GM12878 (cell line): ENCODE measurements around the gene KLRF1. TPM values are rescaled to one million over a fixed set of nuclear protein-coding genes. Genes with fewer than 3 reads are reported as not detected.

ENCODE experiments used
- polyA plus RNA-seq, 11 experiments: library from polyadenylated mRNA; depleted of rRNA in 4 of 11; unstranded in 6 of 11; stranded (reverse) in 5 of 11; fragments of >200 nt; fragmentation: Nextera tagmentation in 4 of 11; fragmentation: Illumina TruSeq in 1 of 11; extraction: Ambion mirVana in 4 of 11; extraction: Trizol in 1 of 11; gene quantifications; 1 replicate in 1 of 11; 2 replicates in 10 of 11; pipeline versions ENCODE4 v1.2.1 to v1.2.3, GENCODE V29; 2011 to 2016; ENCODE audit warnings: inconsistent platforms in 2 of 11, missing spikeins in 2 of 11, low read depth in 1 of 11
- total RNA-seq, 4 experiments: library from RNA; depleted of rRNA in 3 of 4; stranded (reverse); fragments of >200 nt in 3 of 4; fragmentation: Illumina TruSeq in 1 of 4; extraction: Trizol in 1 of 4; gene quantifications; 2 replicates each; pipeline versions ENCODE4 v1.2.1 to v1.2.3, GENCODE V29; 2013 to 2021

The KLRF1 gene
- total and polyA plus RNA-seq, 10 of the 15 experiments (the other 5 are each of a cell fraction or from before 2014, with no cell fraction given) = 0.13 to 2.0 (median 0.18) TPM; not detected in 6

Other genes with a start within 250 kb of the KLRF1 start
Only the 7 nearest of the 11 such genes appear.
- 14.9 and 16.1 TPM in 2 replicates for gene CLEC2D, start 157.8 kb upstream of the KLRF1 start, total RNA-seq (2014; rRNA removed)
- 14.4 and 16.2 TPM in 2 replicates for gene CLEC2D, start 157.8 kb upstream of the KLRF1 start, total RNA-seq (2014; rRNA removed; fragmentation: Illumina TruSeq; extraction: Trizol)
- gene CLEC2D, start 157.8 kb upstream of the KLRF1 start, total RNA-seq (2021) = 15.4 and 15.5 TPM in 2 replicates
- 4.6 and 6.2 TPM in 2 replicates for gene CLEC2D, start 157.8 kb upstream of the KLRF1 start, polyA plus RNA-seq (2011; rRNA removed)
- 16.5 and 29.1 TPM in 2 replicates for gene CLEC2D, start 157.8 kb upstream of the KLRF1 start, polyA plus RNA-seq (2014; fragmentation: Illumina TruSeq; extraction: Trizol)
- 10 to 100 TPM; 29.8 TPM for gene CLEC2D, start 157.8 kb upstream of the KLRF1 start, polyA plus RNA-seq (2014; fragmentation: Nextera tagmentation; extraction: Ambion mirVana)
- gene CLEC2D, start 157.8 kb upstream of the KLRF1 start, polyA plus RNA-seq (2014; rRNA removed) = 14.8 and 14.9 TPM in 2 replicates
- 10 to 100 TPM; 25.4 to 27.5 TPM for gene CLEC2D, start 157.8 kb upstream of the KLRF1 start, polyA plus RNA-seq (2016; fragmentation: Nextera tagmentation; extraction: Ambion mirVana)
- 25.0 and 25.9 TPM in 2 replicates for gene CLECL1, start 94.4 kb upstream of the KLRF1 start, total RNA-seq (2014; rRNA removed)
- 43.7 and 44.2 TPM in 2 replicates for gene CLECL1, start 94.4 kb upstream of the KLRF1 start, total RNA-seq (2014; rRNA removed; fragmentation: Illumina TruSeq; extraction: Trizol)
- gene CLECL1, start 94.4 kb upstream of the KLRF1 start, total RNA-seq (2021) = 29.0 and 33.6 TPM in 2 replicates
- 4.6 and 7.9 TPM in 2 replicates for gene CLECL1, start 94.4 kb upstream of the KLRF1 start, polyA plus RNA-seq (2011; rRNA removed)
- gene CLECL1, start 94.4 kb upstream of the KLRF1 start, polyA plus RNA-seq (2014; fragmentation: Illumina TruSeq; extraction: Trizol) = 48.6 and 53.9 TPM in 2 replicates
- 10 to 100 TPM; 53.3 to 56.5 TPM for gene CLECL1, start 94.4 kb upstream of the KLRF1 start, polyA plus RNA-seq (2014; fragmentation: Nextera tagmentation; extraction: Ambion mirVana)
- gene CLECL1, start 94.4 kb upstream of the KLRF1 start, polyA plus RNA-seq (2014; rRNA removed) = 35.7 and 37.8 TPM in 2 replicates
- 10 to 100 TPM; 50.9 to 52.9 TPM for gene CLECL1, start 94.4 kb upstream of the KLRF1 start, polyA plus RNA-seq (2016; fragmentation: Nextera tagmentation; extraction: Ambion mirVana)
- gene CD69, start 66.6 kb upstream of the KLRF1 start, total RNA-seq (2014; rRNA removed) = 15.0 and 23.3 TPM in 2 replicates
- gene CD69, start 66.6 kb upstream of the KLRF1 start, total RNA-seq (2014; rRNA removed; fragmentation: Illumina TruSeq; extraction: Trizol) = 18.2 and 21.8 TPM in 2 replicates
- 10.8 and 12.4 TPM in 2 replicates for gene CD69, start 66.6 kb upstream of the KLRF1 start, total RNA-seq (2021)
- 156 and 338 TPM in 2 replicates for gene CD69, start 66.6 kb upstream of the KLRF1 start, polyA plus RNA-seq (2011; rRNA removed)
- gene CD69, start 66.6 kb upstream of the KLRF1 start, polyA plus RNA-seq (2014; fragmentation: Illumina TruSeq; extraction: Trizol) = 10.3 and 22.3 TPM in 2 replicates
- 10 to 100 TPM; 32.9 to 55.7 TPM for gene CD69, start 66.6 kb upstream of the KLRF1 start, polyA plus RNA-seq (2014; fragmentation: Nextera tagmentation; extraction: Ambion mirVana)
- 7.9 and 15.0 TPM in 2 replicates for gene CD69, start 66.6 kb upstream of the KLRF1 start, polyA plus RNA-seq (2014; rRNA removed)
- 1 to 10 TPM; 7.3 to 8.0 TPM for gene CD69, start 66.6 kb upstream of the KLRF1 start, polyA plus RNA-seq (2016; fragmentation: Nextera tagmentation; extraction: Ambion mirVana)
- 7.1 and 10.7 TPM in 2 replicates for gene CLEC2B, start 41.9 kb downstream of the KLRF1 start, total RNA-seq (2014; rRNA removed)
- 13.4 and 13.6 TPM in 2 replicates for gene CLEC2B, start 41.9 kb downstream of the KLRF1 start, total RNA-seq (2014; rRNA removed; fragmentation: Illumina TruSeq; extraction: Trizol)
- 6.8 and 8.0 TPM in 2 replicates for gene CLEC2B, start 41.9 kb downstream of the KLRF1 start, total RNA-seq (2021)
- gene CLEC2B, start 41.9 kb downstream of the KLRF1 start, polyA plus RNA-seq (2011; rRNA removed) = 21.5 and 41.5 TPM in 2 replicates
- gene CLEC2B, start 41.9 kb downstream of the KLRF1 start, polyA plus RNA-seq (2014; fragmentation: Illumina TruSeq; extraction: Trizol) = 15.0 and 23.0 TPM in 2 replicates
- gene CLEC2B, start 41.9 kb downstream of the KLRF1 start, polyA plus RNA-seq (2014; fragmentation: Nextera tagmentation; extraction: Ambion mirVana) = 10 to 100 TPM; 18.5 to 21.6 TPM
- gene CLEC2B, start 41.9 kb downstream of the KLRF1 start, polyA plus RNA-seq (2014; rRNA removed) = 7.4 and 9.5 TPM in 2 replicates
- 10 to 100 TPM in 1 of 2 experiments, 1 to 10 TPM in 1; 8.7 to 10.6 TPM for gene CLEC2B, start 41.9 kb downstream of the KLRF1 start, polyA plus RNA-seq (2016; fragmentation: Nextera tagmentation; extraction: Ambion mirVana)
- gene KLRF2, start 54.0 kb downstream of the KLRF1 start, total RNA-seq (2014; rRNA removed) = not detected in 2 replicates
- gene KLRF2, start 54.0 kb downstream of the KLRF1 start, total RNA-seq (2014; rRNA removed; fragmentation: Illumina TruSeq; extraction: Trizol) = 0.32 TPM in 1 of 2 replicates, not detected in the other
- not detected in 2 replicates for gene KLRF2, start 54.0 kb downstream of the KLRF1 start, total RNA-seq (2021)
- gene KLRF2, start 54.0 kb downstream of the KLRF1 start, polyA plus RNA-seq (2011; rRNA removed) = 2.1 and 2.9 TPM in 2 replicates
- gene KLRF2, start 54.0 kb downstream of the KLRF1 start, polyA plus RNA-seq (2014; fragmentation: Illumina TruSeq; extraction: Trizol) = 0.15 TPM in 1 of 2 replicates, not detected in the other
- gene KLRF2, start 54.0 kb downstream of the KLRF1 start, polyA plus RNA-seq (2014; fragmentation: Nextera tagmentation; extraction: Ambion mirVana) = under 1 TPM; 0.20 to 0.32 TPM
- not detected in 2 replicates for gene KLRF2, start 54.0 kb downstream of the KLRF1 start, polyA plus RNA-seq (2014; rRNA removed)
- not detected for gene KLRF2, start 54.0 kb downstream of the KLRF1 start, polyA plus RNA-seq (2016; fragmentation: Nextera tagmentation; extraction: Ambion mirVana)
- gene CLEC2A, start 104.9 kb downstream of the KLRF1 start, total RNA-seq (2014; rRNA removed) = not detected in 2 replicates
- gene CLEC2A, start 104.9 kb downstream of the KLRF1 start, total RNA-seq (2014; rRNA removed; fragmentation: Illumina TruSeq; extraction: Trizol) = not detected in 2 replicates
- gene CLEC2A, start 104.9 kb downstream of the KLRF1 start, total RNA-seq (2021) = not detected in 2 replicates
- gene CLEC2A, start 104.9 kb downstream of the KLRF1 start, polyA plus RNA-seq (2011; rRNA removed) = not detected in 2 replicates
- gene CLEC2A, start 104.9 kb downstream of the KLRF1 start, polyA plus RNA-seq (2014; fragmentation: Illumina TruSeq; extraction: Trizol) = not detected in 2 replicates
- not detected for gene CLEC2A, start 104.9 kb downstream of the KLRF1 start, polyA plus RNA-seq (2014; fragmentation: Nextera tagmentation; extraction: Ambion mirVana)
- gene CLEC2A, start 104.9 kb downstream of the KLRF1 start, polyA plus RNA-seq (2014; rRNA removed) = not detected in 2 replicates
- not detected for gene CLEC2A, start 104.9 kb downstream of the KLRF1 start, polyA plus RNA-seq (2016; fragmentation: Nextera tagmentation; extraction: Ambion mirVana)
- gene CLEC12A, start 143.9 kb downstream of the KLRF1 start, total RNA-seq (2014; rRNA removed) = not detected in 2 replicates
- not detected in 2 replicates for gene CLEC12A, start 143.9 kb downstream of the KLRF1 start, total RNA-seq (2014; rRNA removed; fragmentation: Illumina TruSeq; extraction: Trizol)
- gene CLEC12A, start 143.9 kb downstream of the KLRF1 start, total RNA-seq (2021) = 0.21 TPM in 1 of 2 replicates, not detected in the other
- gene CLEC12A, start 143.9 kb downstream of the KLRF1 start, polyA plus RNA-seq (2011; rRNA removed) = not detected in 2 replicates
- gene CLEC12A, start 143.9 kb downstream of the KLRF1 start, polyA plus RNA-seq (2014; fragmentation: Illumina TruSeq; extraction: Trizol) = not detected in 2 replicates
- gene CLEC12A, start 143.9 kb downstream of the KLRF1 start, polyA plus RNA-seq (2014; fragmentation: Nextera tagmentation; extraction: Ambion mirVana) = under 1 TPM in 1 of 2 experiments, not detected in 1; 0.07 TPM
- not detected in 2 replicates for gene CLEC12A, start 143.9 kb downstream of the KLRF1 start, polyA plus RNA-seq (2014; rRNA removed)
- gene CLEC12A, start 143.9 kb downstream of the KLRF1 start, polyA plus RNA-seq (2016; fragmentation: Nextera tagmentation; extraction: Ambion mirVana) = not detected